NCI-H345 (cell line): ENCODE results near the gene FBXO8.

Experiments
- DNase-seq: peaks from one replicate; lab custom pipeline; 2025; lab: John Stamatoyannopoulos, UW

The FBXO8 gene

GRCh38 chr4:174207367-174207766 lies 76.1 kb downstream of the FBXO8 start:
- no peak for DNase-seq

GRCh38 chr4:174204164-174204831 lies 79.2 kb downstream of the FBXO8 start:
- DNase-seq = no peak

GRCh38 chr4:174201871-174202270 lies 81.6 kb downstream of the FBXO8 start:
- no peak for DNase-seq

GRCh38 chr4:174199735-174200134 lies 83.7 kb downstream of the FBXO8 start:
- no peak for DNase-seq

- no peak for DNase-seq
Observed at GRCh38 chr4:174198828-174199227, 84.6 kb downstream of the FBXO8 start.

GRCh38 chr4:174198396-174198795 lies 85.1 kb downstream of the FBXO8 start:
- DNase-seq = no peak

- DNase-seq = no peak
Observed at GRCh38 chr4:174193438-174194374, 89.8 kb downstream of the FBXO8 start.

- no peak for DNase-seq
Observed at GRCh38 chr4:174192943-174193342, 90.5 kb downstream of the FBXO8 start.

- DNase-seq = no peak
Observed at GRCh38 chr4:174190832-174191500, 92.5 kb downstream of the FBXO8 start.

- DNase-seq = no peak
Observed at GRCh38 chr4:174189392-174190015, 94.0 kb downstream of the FBXO8 start.
